Heart left ventricle (tissue), 13 donors: Measurements from ENCODE around the gene SUMF1.

ENCODE experiments used
- CTCF ChIP-seq, 12 donors: fragments of 200-600 bp; sonication (generic) in 4 of 12; IDR thresholded peaks; one replicate each; pipeline versions ENCODE4 v1.5.0 to v1.8.0; 2018 to 2022; ENCODE audit warnings: antibody characterized with exemption in 12 of 12, mild to moderate bottlenecking in 5 of 12
- POLR2A ChIP-seq, 2 donors: fragments of 450-650 bp; IDR thresholded peaks; one replicate each; pipeline ENCODE4 v1.6.1; 2017; ENCODE audit warnings: antibody characterized with exemption in 2 of 2, mild to moderate bottlenecking in 2 of 2, moderate library complexity in 2 of 2
- donor health status: ischemic (EF 13 %, LVEDD 7.1; RV severe dilation, severe dysfunction).
- donor health status: DM: no; HTN: yes; CAD: no.
- donor health status: DM: no; HTN: no; CAD: no.
- donor health status: ischemic (EF 25% LVEDD 6.9; RV normal size, moderate dysfunction).
- donor health status: ischemic (EF 25% LVEDD 5.7; RV mildly dilated, moderate dysfunction).
- donor health status: ischemic (EF 35%, LVEDD 5.7; RV mildly dilated, moderate dysfunction).
- donor health status: nonischemic (EF 11% LVEDD 7.7; RV severe dilation, severe dysfunction).
- donor health status: DM: yes; HTN: yes; CAD: no.
- donor health status: PGD.
- donor health status: ischemic (EF 29% LVEDD 5.4; RV normal size, mild dysfunction).
- donor health status: nonischemic (EF 23%, LVEDD 6.1; RV moderate dilation, normal function).

GRCh38 chr3:4509043-4509442 lies 42.0 kb upstream of the SUMF1 start:
- TF ChIP-seq CTCF (IDR thresholded peaks at IDR 0.05) (no peak), POLR2A (IDR thresholded peaks at IDR 0.05) (no peak)
